ENCODE results near the gene TMEM131L.

- TF ChIP-seq CTCF (IDR thresholded peaks at IDR 0.05; ENCODE audit: extremely low read depth in 1 of 2, insufficient read depth in 1 of 2, low read depth in 1 of 2, low read length in 2 of 2), result no peak
- TF ChIP-seq EZH2 (IDR thresholded peaks at IDR 0.05; ENCODE audit: borderline replicate concordance, low read depth, low read length, severe bottlenecking), result no peak
- TF ChIP-seq MYC (IDR thresholded peaks at IDR 0.05; ENCODE audit: low read depth, low read length), result no peak
- no peak for TF ChIP-seq POLR2A (IDR thresholded peaks at IDR 0.05; ENCODE audit: low read depth, low read length)
- TF ChIP-seq JUN (IDR thresholded peaks at IDR 0.05; ENCODE audit: borderline replicate concordance, insufficient read depth, insufficient read length, low read depth), result no peak
- no peak for TF ChIP-seq MAX (IDR thresholded peaks at IDR 0.05; ENCODE audit: insufficient read depth, insufficient read length)
Measured at GRCh38 chr4:153472122-153473037, 6.2 kb downstream of the TMEM131L start.

Data from endothelial cell of umbilical vein (primary cell).